CD1c-positive myeloid dendritic cell (primary cell): ENCODE results near the gene L1TD1.
"Not testable (repeated sequence)": the region's sequence is repeated elsewhere in the genome, so short reads cannot be mapped to it uniquely, and the experiment has no call there.

Experiments used
- DNase-seq: peaks from one replicate; pipeline ENCODE4 v3.0.0-alpha.2; 2016; ENCODE audit errors: extremely low spot score

The L1TD1 gene, protein sequence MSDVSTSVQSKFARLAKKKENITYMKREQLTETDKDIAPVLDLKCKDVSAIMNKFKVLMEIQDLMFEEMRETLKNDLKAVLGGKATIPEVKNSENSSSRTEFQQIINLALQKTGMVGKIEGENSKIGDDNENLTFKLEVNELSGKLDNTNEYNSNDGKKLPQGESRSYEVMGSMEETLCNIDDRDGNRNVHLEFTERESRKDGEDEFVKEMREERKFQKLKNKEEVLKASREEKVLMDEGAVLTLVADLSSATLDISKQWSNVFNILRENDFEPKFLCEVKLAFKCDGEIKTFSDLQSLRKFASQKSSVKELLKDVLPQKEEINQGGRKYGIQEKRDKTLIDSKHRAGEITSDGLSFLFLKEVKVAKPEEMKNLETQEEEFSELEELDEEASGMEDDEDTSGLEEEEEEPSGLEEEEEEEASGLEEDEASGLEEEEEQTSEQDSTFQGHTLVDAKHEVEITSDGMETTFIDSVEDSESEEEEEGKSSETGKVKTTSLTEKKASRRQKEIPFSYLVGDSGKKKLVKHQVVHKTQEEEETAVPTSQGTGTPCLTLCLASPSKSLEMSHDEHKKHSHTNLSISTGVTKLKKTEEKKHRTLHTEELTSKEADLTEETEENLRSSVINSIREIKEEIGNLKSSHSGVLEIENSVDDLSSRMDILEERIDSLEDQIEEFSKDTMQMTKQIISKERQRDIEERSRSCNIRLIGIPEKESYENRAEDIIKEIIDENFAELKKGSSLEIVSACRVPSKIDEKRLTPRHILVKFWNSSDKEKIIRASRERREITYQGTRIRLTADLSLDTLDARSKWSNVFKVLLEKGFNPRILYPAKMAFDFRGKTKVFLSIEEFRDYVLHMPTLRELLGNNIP

GRCh38 chr1:62194651-62195544, at the start of gene L1TD1:
Gene L1TD1, plus strand, starts transcription at chr1:62194849. Its CDS starts 11,780 bp downstream, at chr1:62206629.
- no peak for DNase-seq

GRCh38 chr1:62159940-62160348, 34.7 kb upstream of the L1TD1 start:
- no peak for DNase-seq

DNA sequence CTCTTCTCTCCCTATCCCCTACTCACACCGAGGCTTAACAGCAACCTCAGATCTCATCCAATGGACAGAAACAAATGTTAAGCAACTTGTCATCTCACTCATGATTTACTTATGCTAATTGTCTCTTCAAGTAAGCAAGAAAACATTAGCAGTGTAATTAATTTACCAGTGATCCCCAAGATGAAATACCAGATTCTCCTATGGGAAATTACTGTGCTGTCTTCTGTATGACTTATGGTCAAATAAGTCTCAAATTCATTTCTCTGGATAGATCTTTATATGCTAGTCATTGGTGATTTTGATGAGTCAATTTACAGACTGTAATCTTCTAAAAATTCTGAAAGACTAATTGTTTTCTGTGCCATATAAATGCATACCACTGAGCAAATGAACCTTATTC, 32.9 kb upstream of the L1TD1 start:
- no peak for DNase-seq

DNA sequence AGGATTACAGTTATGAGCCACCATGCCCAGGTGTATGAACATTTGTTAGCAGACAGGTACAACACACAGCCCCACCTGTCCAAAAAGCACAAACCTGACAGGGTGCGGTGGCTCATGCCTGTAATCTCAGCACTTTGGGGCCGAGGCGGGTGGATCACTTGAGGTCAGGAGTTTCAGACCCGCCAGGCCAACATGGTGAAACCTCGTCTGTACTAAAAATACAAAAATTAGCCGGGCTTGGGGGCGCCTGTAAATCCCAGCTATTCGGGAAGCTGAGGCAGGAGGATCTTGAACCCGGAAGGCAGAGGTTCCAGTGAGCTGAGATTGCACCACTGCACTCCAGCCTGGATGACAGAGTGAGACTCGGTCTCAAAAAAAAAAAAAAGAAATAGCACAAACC, 24.3 kb upstream of the L1TD1 start:
- DNase-seq: not testable (repeated sequence)

- peak; percentile 60 for DNase-seq
These were observed 19.0 kb upstream of the L1TD1 start for GRCh38 chr1:62175568-62176179.

- DNase-seq: no peak
These were observed 17.9 kb upstream of the L1TD1 start for GRCh38 chr1:62176597-62177312.

- no peak for DNase-seq
These were observed 17.0 kb upstream of the L1TD1 start for GRCh38 chr1:62177621-62178020.

GRCh38 chr1:62178372-62178771, 16.3 kb upstream of the L1TD1 start:
- no peak for DNase-seq

DNA sequence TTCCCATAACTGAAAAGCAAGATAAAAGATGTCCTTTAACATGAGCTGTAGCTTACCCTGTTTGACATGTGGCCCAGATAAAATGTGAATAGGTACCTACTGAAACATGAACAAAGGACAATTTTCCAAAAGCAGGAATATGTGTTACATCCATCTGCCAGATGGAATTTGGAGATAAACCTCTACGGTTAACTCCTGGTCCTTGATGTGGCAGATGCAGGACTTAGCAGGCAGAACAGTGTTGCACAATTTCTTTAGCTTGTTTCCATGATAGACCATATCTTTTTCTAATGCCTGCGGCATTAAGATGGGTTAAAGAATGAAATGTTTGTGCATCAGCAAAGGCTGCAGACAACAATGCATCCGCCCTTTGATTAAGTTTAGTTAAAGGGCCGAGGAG, 14.6 kb upstream of the L1TD1 start:
- not testable (repeated sequence) for DNase-seq

DNA sequence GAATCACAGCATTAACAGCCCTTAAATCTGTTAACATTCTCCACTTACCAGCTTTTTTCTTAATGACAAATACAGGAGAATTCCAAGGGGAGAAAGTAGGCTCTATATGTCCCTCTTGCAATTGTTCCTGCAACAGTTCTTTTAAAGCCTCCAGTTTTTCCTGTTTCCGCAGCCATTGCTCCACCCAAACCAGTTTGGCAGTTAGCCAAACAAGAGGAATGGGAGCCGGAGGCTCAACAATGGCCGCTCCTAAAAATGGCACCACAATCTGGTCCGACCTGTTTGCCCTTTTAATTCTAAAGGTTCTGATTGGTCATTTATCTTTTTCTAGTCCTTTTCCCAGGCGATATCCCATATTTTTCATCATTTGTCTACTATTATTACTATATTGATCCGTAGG, 14.0 kb upstream of the L1TD1 start:
- no peak for DNase-seq

- no peak for DNase-seq
These were observed 13.1 kb upstream of the L1TD1 start for GRCh38 chr1:62181532-62181931.

- not testable (repeated sequence) for DNase-seq
These were observed 12.5 kb upstream of the L1TD1 start for GRCh38 chr1:62182157-62182556.

DNA sequence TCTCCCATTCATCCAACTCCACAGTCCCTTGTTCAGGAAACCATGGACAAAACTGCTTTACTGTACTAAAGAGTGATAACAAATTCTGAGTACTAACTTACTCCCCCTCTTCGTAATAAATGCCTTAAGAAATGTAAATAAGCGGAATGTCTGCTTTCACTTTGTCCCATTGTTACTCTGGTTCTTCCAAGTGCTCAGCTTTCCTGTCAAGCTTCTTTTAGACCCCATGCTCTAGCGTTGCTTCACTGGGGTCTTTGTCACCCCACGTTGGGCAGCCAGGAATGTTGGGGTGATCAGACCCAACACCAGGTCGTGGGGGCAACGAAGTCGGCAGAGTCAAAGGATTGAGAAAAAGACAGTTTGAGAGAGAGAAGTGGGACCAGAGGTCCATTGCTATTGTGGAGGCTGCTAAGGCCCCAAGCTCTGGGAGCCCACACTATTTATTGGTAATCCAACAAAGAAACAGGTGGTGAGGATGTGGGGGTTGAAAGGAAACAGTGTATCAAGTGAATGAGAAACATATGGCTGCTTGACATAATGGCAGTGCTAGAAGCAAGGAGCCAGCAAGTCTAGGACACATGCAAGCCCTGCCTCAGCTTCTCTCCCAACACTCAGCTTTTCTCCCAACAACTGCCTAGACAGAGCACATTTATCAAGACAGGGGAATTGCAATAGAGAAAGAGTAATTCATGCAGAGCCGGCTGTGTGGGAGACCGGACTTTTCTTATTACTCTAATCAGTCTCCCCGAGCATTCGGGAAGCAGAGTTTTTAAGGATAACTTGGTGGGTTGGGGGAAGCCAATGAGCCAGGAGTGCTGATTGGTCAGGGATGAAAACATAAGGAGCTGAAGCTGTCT, 11.3 kb upstream of the L1TD1 start:
- DNase-seq: not testable (repeated sequence)

- DNase-seq: no peak
These were observed 10.3 kb upstream of the L1TD1 start for GRCh38 chr1:62184336-62184735.

- DNase-seq: not testable (repeated sequence)
These were observed 9.4 kb upstream of the L1TD1 start for GRCh38 chr1:62185233-62185632.

DNA sequence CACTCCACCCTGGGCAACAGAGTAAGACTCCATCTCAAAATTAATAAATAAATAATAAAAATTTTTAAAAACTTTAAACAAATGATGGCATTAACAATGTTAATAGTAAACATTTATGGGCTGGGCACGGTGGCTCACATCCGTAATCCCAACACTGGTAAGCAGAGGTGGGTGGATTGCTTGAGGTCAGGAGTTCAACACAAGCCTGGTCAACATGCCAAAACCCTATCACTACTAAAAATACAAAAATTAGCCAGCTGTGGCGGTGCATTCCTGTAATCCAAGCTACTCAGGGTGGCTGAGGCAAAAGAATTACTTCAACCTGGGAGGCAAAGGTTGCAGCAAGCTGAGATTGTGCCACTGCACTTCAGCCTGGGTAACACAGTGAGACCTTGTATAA, 9.0 kb upstream of the L1TD1 start:
- no peak for DNase-seq

DNA sequence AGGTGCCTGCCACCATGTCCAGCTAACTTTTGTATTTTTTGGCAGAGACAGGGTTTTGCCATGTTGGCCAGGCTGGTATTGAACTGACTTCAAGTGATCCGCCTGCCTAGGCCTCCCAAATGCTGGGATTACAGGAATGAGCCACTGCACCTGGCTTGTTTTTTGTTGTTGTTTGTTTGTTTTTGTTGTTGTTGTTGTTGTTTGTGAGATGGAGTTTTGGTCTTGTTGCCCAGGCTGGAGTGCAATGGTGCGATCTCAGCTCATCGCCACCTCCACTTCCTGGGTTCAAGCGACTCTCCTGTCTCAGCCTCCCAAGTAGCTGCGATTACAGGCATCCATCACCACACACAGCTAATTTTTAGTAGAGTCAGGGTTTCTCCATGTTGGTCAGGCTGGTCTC, 7.1 kb upstream of the L1TD1 start:
- DNase-seq: no peak

- no peak for DNase-seq
These were observed 6.5 kb upstream of the L1TD1 start for GRCh38 chr1:62188111-62188510.

GRCh38 chr1:62196086-62196690, 1.5 kb downstream of the L1TD1 start:
- no peak for DNase-seq
